Ishikawa (cell line): ENCODE results near the gene EEPD1.

Experiments
- CEBPB ChIP-seq: IDR thresholded peaks from 2 replicates; pipeline ENCODE4 v1.6.1; 2012
- CREB1 ChIP-seq: IDR thresholded peaks from 2 replicates; pipeline ENCODE4 v1.6.1; 2012; ENCODE audit warnings: low read depth
- EGR1 ChIP-seq: IDR thresholded peaks from 2 replicates; pipeline ENCODE4 v1.6.1; 2012
- EP300 ChIP-seq: IDR thresholded peaks from 2 replicates; pipeline ENCODE4 v1.6.1; 2012; ENCODE audit warnings: borderline replicate concordance
- FOXM1 ChIP-seq: IDR thresholded peaks from 2 replicates; pipeline ENCODE4 v1.6.1; 2012; ENCODE audit warnings: low read depth, borderline replicate concordance
- NFIC ChIP-seq: IDR thresholded peaks from 2 replicates; pipeline ENCODE4 v1.6.1; 2012
- RAD21 ChIP-seq: IDR thresholded peaks from 2 replicates; pipeline ENCODE4 v1.6.1; 2012; ENCODE audit warnings: low read depth
- TAF1 ChIP-seq: IDR thresholded peaks from 2 replicates; pipeline ENCODE4 v1.6.1; 2012; ENCODE audit warnings: low read depth, mild to moderate bottlenecking
- TCF12 ChIP-seq: IDR thresholded peaks from 2 replicates; pipeline ENCODE4 v1.6.1; 2012; ENCODE audit warnings: low read depth
- TEAD4 ChIP-seq: IDR thresholded peaks from 2 replicates; pipeline ENCODE4 v1.6.1; 2012
- YY1 ChIP-seq: IDR thresholded peaks from 2 replicates; pipeline ENCODE4 v1.6.1; 2012; ENCODE audit warnings: low read depth
- ZBTB7A ChIP-seq: IDR thresholded peaks from 2 replicates; pipeline ENCODE4 v1.6.1; 2012; ENCODE audit warnings: low read depth
- TF ChIP-seq, protein P1 (sequence below): IDR thresholded peaks from 2 replicates; pipeline ENCODE4 v1.6.1; 2012
- TF ChIP-seq, protein P2 (sequence below): IDR thresholded peaks from 2 replicates; pipeline ENCODE4 v1.6.1; 2012; ENCODE audit warnings: low read depth, mild to moderate bottlenecking
- TF ChIP-seq, protein P3 (sequence below): IDR thresholded peaks from 2 replicates; pipeline ENCODE4 v1.6.1; 2012

EEPD1 gene

DNA sequence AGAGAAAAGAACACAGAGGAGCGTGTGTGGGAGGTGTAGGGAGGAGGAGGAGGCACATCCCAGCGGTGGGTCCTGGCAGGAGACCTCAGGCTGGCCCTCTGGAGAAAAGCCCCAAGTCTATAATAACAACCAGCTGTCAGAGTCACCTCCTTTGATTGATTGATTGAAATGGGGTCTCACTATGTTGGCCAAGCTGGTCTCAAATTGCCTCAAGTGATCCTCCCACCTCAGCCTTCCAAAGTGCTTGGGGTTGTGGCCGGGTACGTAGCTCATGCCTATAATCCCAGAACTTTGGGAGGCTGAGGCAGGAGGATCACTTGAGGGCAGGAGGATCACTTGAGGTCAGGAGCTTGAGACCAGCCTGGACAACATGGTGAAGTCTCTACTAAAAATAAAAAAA, 133.6 kb downstream of the EEPD1 start:
- TF ChIP-seq, protein P1, sequence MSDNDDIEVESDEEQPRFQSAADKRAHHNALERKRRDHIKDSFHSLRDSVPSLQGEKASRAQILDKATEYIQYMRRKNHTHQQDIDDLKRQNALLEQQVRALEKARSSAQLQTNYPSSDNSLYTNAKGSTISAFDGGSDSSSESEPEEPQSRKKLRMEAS, result no peak
- TF ChIP-seq TCF12 (no peak), FOXM1 (no peak)

DNA sequence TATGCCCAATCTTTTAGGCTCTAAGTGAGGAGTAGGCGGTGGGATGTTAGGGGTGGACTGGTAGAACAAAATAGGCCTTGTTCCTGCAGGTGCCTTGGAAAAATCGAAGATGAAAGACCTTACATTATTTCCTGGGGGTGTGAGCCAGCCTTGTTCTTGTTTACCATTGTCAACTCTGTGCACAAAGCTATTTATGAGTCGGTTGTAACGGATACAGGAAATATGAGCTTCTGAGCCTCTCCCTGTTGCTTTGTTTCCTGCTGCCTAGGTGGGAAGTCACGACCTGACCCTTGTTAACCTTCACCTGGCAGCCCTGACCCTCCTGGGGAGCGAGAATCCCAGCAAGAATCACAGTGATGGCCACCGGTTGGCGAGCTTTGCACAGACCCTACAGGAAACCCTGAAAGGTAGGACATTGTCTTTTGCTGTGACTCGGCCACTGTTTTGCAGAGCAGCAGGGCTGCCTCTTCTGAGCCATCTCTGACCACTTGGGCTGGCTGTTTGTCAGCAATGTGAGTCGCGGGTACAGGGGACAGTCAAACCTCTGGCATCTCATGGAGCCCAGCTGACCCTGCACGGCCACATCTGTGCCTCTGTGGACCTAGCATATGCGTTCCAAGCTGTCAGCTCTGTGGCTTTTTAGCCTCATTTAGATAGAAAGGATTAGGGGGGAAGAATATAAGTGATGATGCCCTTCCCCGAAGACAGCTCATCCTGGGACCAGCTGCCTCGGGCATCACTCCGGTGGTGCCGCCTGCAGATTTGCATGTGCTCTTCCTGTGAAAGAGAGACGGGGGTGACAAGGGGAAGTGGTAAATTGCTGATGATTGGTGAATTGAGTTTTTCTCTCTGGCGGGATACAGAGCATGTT, 134.6 kb downstream of the EEPD1 start:
- TF ChIP-seq NFIC, result peak; percentile 76
- peak; percentile 57; the same call in 1 of the 2 replicates for TF ChIP-seq TEAD4
- no peak for TF ChIP-seq RAD21
- TF ChIP-seq TAF1, result no peak
- TF ChIP-seq, protein P1, result no peak
- TF ChIP-seq, protein P2, sequence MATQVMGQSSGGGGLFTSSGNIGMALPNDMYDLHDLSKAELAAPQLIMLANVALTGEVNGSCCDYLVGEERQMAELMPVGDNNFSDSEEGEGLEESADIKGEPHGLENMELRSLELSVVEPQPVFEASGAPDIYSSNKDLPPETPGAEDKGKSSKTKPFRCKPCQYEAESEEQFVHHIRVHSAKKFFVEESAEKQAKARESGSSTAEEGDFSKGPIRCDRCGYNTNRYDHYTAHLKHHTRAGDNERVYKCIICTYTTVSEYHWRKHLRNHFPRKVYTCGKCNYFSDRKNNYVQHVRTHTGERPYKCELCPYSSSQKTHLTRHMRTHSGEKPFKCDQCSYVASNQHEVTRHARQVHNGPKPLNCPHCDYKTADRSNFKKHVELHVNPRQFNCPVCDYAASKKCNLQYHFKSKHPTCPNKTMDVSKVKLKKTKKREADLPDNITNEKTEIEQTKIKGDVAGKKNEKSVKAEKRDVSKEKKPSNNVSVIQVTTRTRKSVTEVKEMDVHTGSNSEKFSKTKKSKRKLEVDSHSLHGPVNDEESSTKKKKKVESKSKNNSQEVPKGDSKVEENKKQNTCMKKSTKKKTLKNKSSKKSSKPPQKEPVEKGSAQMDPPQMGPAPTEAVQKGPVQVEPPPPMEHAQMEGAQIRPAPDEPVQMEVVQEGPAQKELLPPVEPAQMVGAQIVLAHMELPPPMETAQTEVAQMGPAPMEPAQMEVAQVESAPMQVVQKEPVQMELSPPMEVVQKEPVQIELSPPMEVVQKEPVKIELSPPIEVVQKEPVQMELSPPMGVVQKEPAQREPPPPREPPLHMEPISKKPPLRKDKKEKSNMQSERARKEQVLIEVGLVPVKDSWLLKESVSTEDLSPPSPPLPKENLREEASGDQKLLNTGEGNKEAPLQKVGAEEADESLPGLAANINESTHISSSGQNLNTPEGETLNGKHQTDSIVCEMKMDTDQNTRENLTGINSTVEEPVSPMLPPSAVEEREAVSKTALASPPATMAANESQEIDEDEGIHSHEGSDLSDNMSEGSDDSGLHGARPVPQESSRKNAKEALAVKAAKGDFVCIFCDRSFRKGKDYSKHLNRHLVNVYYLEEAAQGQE, result no peak
- TF ChIP-seq FOXM1, result peak; percentile 74
- TF ChIP-seq ZBTB7A, result no peak
- TF ChIP-seq CEBPB, result no peak
- no peak for TF ChIP-seq EGR1
- TF ChIP-seq TCF12, result peak; percentile 87
- TF ChIP-seq, protein P3, sequence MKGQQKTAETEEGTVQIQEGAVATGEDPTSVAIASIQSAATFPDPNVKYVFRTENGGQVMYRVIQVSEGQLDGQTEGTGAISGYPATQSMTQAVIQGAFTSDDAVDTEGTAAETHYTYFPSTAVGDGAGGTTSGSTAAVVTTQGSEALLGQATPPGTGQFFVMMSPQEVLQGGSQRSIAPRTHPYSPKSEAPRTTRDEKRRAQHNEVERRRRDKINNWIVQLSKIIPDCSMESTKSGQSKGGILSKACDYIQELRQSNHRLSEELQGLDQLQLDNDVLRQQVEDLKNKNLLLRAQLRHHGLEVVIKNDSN, result no peak
- TF ChIP-seq YY1, result no peak
- TF ChIP-seq EP300, result peak; percentile 86
- no peak for TF ChIP-seq CREB1

DNA sequence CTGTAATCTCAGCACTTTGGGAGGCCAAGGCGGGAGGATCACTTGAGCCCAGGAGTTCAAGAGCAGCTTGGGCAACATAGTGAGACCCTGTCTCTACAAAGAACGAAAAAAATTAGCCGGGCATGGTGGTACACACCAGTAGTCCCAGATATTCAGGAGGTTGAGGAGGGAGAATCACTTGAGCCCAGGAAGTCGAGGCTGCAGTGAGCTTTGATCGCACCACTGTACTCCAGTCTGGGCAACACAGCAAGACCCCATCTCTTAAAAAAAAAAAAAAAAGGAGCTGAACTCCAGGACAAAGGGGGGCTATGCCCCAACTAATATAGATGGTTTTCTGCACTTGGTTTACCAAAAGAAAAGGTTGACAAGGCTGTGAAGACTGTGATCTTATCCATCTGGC, 135.4 kb downstream of the EEPD1 start:
- TF ChIP-seq TAF1 (no peak), TEAD4 (no peak)
- TF ChIP-seq, protein P1, result no peak

DNA sequence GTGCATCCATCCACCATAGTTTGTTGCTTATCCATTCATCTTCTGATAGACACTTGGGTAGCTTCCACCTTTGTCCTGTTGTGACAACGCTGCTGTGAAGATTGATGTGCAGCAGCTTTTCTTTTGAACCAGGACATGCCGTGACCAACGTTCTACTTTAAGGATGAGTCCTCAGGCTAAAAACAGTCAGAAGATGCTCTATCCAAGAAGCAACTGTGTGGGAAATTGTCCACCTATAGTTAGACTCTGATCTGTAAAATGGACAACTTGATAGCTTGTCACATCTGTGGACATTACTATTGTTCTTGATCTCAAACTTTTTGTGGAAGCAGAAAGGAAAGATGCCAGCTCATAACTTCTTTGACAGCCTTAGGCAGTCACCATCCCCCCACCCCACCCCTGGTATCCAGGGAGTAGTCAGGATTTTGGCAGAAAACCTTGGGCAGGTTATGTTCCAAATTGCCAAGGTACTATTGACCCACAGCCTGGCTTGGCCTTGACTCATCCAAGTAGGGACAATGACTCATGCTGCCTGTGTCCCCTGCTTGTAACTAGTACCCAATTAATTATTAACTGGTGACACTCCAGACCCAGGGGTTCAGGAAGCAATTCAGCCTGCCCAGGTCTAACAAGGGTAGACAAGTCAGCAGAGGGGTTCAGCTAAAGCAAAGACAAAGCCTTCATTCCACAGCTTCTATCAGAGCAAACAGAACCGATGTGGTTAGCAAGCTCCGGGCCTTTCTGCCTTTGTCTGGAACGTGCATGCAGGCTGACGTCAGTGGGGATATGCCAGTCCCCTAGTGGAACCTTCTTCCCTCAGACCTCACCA, 137.0 kb downstream of the EEPD1 start:
- TF ChIP-seq NFIC (peak; percentile 67; the same call in 1 of the 2 replicates), FOXM1 (peak; percentile 54; the same call in 1 of the 2 replicates), ZBTB7A (no peak), TCF12 (peak; percentile 63; the same call in 1 of the 2 replicates), EGR1 (no peak), EP300 (peak; percentile 90), RAD21 (no peak; the same call in 1 of the 2 replicates)
- TF ChIP-seq, protein P3, result no peak
- TF ChIP-seq, protein P1, result no peak

DNA sequence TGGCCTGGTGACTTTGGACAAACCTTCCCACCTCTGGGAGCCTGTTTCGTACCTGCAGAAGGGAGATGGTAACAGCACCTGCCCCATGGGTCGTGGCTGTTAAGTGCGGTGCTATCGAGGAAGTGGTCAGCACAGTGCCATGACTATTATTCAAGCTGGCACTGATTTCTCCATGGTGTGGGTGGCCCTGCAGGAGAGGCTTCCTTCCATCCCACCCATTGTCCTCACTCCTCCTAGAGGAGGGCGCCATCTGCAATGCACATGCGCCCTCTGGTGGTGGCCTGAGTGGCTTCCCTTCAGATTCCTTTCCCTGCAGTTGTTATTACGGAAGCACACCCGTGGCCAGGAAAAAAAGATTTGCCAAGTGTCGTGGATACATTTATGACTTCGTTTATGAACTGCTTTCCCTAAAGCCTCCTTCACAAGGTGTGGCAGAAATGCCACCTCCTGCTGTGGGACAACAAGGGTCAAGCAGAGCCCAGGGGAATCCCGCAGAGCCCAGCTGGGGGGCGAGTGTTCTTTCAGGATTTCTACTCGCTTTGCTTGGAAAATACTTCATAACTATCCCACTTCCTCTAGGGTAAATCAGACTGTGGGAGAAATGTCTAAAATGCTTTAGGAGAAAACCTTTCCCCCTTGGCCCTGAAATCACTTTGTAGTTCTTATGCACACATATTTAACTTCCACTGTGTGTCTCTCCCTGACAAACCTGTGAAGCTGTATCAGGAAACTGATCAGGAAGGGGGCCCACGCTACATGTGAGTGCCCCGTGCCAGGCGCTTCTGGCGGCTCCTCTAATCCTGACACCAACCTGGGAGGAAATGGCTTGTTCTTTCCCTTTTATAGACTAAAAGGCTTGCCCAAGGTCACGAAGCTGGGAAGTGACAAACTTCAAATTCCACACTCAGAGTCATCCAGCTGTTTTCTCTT, 138.6 kb downstream of the EEPD1 start:
- TF ChIP-seq CREB1 (no peak), EP300 (peak; percentile 81), ZBTB7A (no peak; the same call in 1 of the 2 replicates), FOXM1 (0 out of 2 replicates have a peak, but pooled peaks have one; percentile 26), EGR1 (no peak), TEAD4 (peak; percentile 47), RAD21 (peak; percentile 100), TCF12 (peak; percentile 76), CEBPB (peak; percentile 24; the same call in 1 of the 2 replicates), NFIC (peak; percentile 66), TAF1 (no peak), YY1 (peak; percentile 44; the same call in 1 of the 2 replicates)
- TF ChIP-seq, protein P2, result no peak
- TF ChIP-seq, protein P3, result no peak
- TF ChIP-seq, protein P1, result peak; percentile 49
